Measurements from ENCODE around the gene LYPD5.

DNA sequence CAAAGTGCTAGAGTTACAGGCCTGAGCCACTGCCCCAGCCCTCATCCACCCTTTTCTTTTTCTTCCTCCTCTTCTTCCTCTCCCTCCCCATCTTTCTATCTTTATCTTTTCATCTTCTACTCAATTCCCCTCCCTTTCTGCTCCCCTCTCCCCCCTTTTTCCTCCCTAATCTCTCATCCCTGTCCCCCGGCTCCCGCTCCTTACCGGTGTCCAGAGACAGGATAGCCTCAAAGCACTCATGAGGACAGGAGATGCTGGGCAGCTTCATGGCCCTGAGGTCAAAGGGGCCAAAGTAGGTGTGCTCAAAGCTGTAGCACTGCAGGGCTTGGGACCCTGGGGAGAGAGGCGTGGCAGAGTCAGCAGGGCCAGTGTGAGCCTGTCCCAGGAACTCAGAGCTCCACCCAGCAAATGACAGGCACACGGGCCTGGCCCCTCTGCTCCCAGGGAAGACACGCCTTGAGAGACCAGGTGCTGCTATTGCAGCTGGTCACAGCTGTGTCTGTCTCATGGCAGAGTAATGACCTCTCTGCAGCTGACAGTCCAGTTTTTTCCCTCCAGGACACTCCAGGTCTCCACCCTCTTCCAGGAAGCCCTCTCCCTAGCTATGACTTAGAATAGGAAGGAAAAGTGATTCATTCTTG, 2.6 kb downstream of the LYPD5 start:
- TF ChIP-seq EZH2 (IDR thresholded peaks at IDR 0.05; ENCODE audit: borderline replicate concordance, insufficient read depth, low read length, poor library complexity, severe bottlenecking) (no peak), POLR2AphosphoS5 (IDR thresholded peaks at IDR 0.05) (no peak), RAD21 (conservative IDR thresholded peaks at IDR 0.05) (no peak), EP300 (conservative IDR thresholded peaks at IDR 0.05; ENCODE audit: poor library complexity, severe bottlenecking) (no peak), TAF1 (IDR thresholded peaks at IDR 0.05; ENCODE audit: low read depth) (no peak), MXI1 (conservative IDR thresholded peaks at IDR 0.05; ENCODE audit: poor library complexity, severe bottlenecking) (no peak), SMC3 (conservative IDR thresholded peaks at IDR 0.05; ENCODE audit: poor library complexity) (no peak)
- TF ChIP-seq, protein P1, sequence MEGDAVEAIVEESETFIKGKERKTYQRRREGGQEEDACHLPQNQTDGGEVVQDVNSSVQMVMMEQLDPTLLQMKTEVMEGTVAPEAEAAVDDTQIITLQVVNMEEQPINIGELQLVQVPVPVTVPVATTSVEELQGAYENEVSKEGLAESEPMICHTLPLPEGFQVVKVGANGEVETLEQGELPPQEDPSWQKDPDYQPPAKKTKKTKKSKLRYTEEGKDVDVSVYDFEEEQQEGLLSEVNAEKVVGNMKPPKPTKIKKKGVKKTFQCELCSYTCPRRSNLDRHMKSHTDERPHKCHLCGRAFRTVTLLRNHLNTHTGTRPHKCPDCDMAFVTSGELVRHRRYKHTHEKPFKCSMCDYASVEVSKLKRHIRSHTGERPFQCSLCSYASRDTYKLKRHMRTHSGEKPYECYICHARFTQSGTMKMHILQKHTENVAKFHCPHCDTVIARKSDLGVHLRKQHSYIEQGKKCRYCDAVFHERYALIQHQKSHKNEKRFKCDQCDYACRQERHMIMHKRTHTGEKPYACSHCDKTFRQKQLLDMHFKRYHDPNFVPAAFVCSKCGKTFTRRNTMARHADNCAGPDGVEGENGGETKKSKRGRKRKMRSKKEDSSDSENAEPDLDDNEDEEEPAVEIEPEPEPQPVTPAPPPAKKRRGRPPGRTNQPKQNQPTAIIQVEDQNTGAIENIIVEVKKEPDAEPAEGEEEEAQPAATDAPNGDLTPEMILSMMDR (IDR thresholded peaks at IDR 0.05; ENCODE audit: poor library complexity, severe bottlenecking), result no peak

Measured in neural cell (in vitro differentiated cells).